Cardiac fibroblast (primary cell): ENCODE measurements around the gene TTC28.
A peak's percentile ranks its signal among the peaks of the same experiment; 100 is the strongest.

Source experiments
- DNase-seq, 2 donors: peaks; one replicate each; pipeline versions ENCODE4 v3.0.0 to v3.0.0-alpha.2; 2010; ENCODE audit warnings: low read depth in 2 of 2
- H3K4me3 ChIP-seq, 2 donors: replicated peaks in 1 of 2; 1 replicate in 1 of 2; 2 replicates in 1 of 2; pipeline ENCODE4 v1.5.1; 2011; ENCODE audit warnings: low read depth in 2 of 2, low read length in 2 of 2, mild to moderate bottlenecking in 2 of 2, moderate library complexity in 1 of 2
- CTCF ChIP-seq: IDR thresholded peaks from one replicate; pipeline ENCODE4 v1.5.1; 2011; ENCODE audit warnings: low read depth, mild to moderate bottlenecking, low read length, inconsistent platforms

The TTC28 gene

GRCh38 chr22:28048529-28048928 lies 631.1 kb downstream of the TTC28 start:
- H3K4me3 ChIP-seq, result no peak overlapping the region
- DNase-seq, result no peak
- no peak for TF ChIP-seq CTCF

GRCh38 chr22:28047740-28048139 lies 631.9 kb downstream of the TTC28 start:
- no peak for TF ChIP-seq CTCF
- no peak overlapping the region for H3K4me3 ChIP-seq
- DNase-seq, result no peak

GRCh38 chr22:28046100-28046499 lies 633.5 kb downstream of the TTC28 start:
- no peak for DNase-seq
- H3K4me3 ChIP-seq, result no peak overlapping the region
- TF ChIP-seq CTCF, result no peak

GRCh38 chr22:28044546-28045173 lies 635.0 kb downstream of the TTC28 start:
- no peak for TF ChIP-seq CTCF
- DNase-seq, result no peak
- no peak overlapping the region for H3K4me3 ChIP-seq

- H3K4me3 ChIP-seq, result no peak overlapping the region
- DNase-seq, result no peak
- TF ChIP-seq CTCF, result no peak
Measured at GRCh38 chr22:28043266-28043665, 636.4 kb downstream of the TTC28 start.

- DNase-seq, result peak; percentile 79 to 88
- no peak for TF ChIP-seq CTCF
- no peak overlapping the region for H3K4me3 ChIP-seq
Measured at GRCh38 chr22:28034760-28035401, 644.8 kb downstream of the TTC28 start.
